HepG2 (cell line): ENCODE measurements around the gene P2RY12. TPM values are rescaled to one million over a fixed set of nuclear protein-coding genes. Genes with fewer than 3 reads are reported as not detected.

Source experiments
- ATAC-seq: fragments of 200-7000 bp; cut with Tn5 transposase; 3 replicates; pipeline ENCODE4 v1.9.1; 2020; ENCODE audit warnings: mild to moderate bottlenecking, moderate library complexity
- BruUV-seq: library from RNA; stranded (reverse); fragments of 400-500 nt; replicated peaks from 2 replicates; lab custom pipeline; 2021; lab: Mats Ljungman, UMichigan
- CTCF ChIA-PET: fragments of 300-600 bp; formaldehyde crosslinking; extraction: SDS; loops from one replicate; lab custom pipeline; 2021; ENCODE audit warnings: low total read pairs, inconsistent platforms, low intra/inter-chr PET ratio; lab: Yijun Ruan, JAX
- POLR2A ChIA-PET: fragments of 350-600 bp; sonication (Branson Sonifier 250); formaldehyde crosslinking; loops from one replicate; lab custom pipeline; 2020; ENCODE audit warnings: antibody characterized with exemption, inconsistent platforms; lab: Yijun Ruan, JAX
- DNase-seq: peaks from one replicate; pipeline ENCODE4 v3.0.0-alpha.2; 2015; ENCODE audit warnings: low spot score
- FAIRE-seq: peaks from 3 replicates; lab custom pipeline; 2011; peaks lifted over from hg19 to GRCh38; lab: Jason Lieb, UNC
- H2AFZ ChIP-seq: one replicate; pipeline ENCODE4 v1.6.1; 2011; ENCODE audit warnings: low read length, inconsistent platforms
- H3K27ac ChIP-seq: fragments of 300-600 bp; 3 replicates; pipeline ENCODE4 v1.8.0; 2011; ENCODE audit warnings: mixed run types, mild to moderate bottlenecking, mixed read lengths, low read length, inconsistent platforms; ENCODE audit not compliant: insufficient read depth; ENCODE audit errors: extremely low read length
- H3K27me3 ChIP-seq, 2 experiments: fragments of 200-600 bp in 1 of 2; 2 replicates in 1 of 2; 3 replicates in 1 of 2; pipeline versions ENCODE4 v1.6.0 to v1.8.0; 2011; ENCODE audit warnings: low read length in 2 of 2, mild to moderate bottlenecking in 2 of 2, moderate library complexity in 2 of 2, inconsistent platforms in 1 of 2; ENCODE audit not compliant: insufficient read depth in 2 of 2, control insufficient read depth in 1 of 2
- H3K36me3 ChIP-seq, 2 experiments: fragments of 200-600 bp in 1 of 2; replicated peaks in 1 of 2; 2 replicates in 1 of 2; 3 replicates in 1 of 2; pipeline versions ENCODE4 v1.5.1 to v1.8.0; 2011; ENCODE audit warnings: low read length in 2 of 2, inconsistent platforms in 1 of 2; ENCODE audit not compliant: insufficient read depth in 2 of 2, control insufficient read depth in 1 of 2
- H3K4me1 ChIP-seq: 2 replicates; pipeline ENCODE4 v1.5.1; 2012; ENCODE audit warnings: low read length, inconsistent platforms; ENCODE audit not compliant: insufficient read depth
- H3K4me2 ChIP-seq: 2 replicates; pipeline ENCODE4 v1.6.0; 2011; ENCODE audit warnings: low read depth, low read length, inconsistent platforms
- H3K4me3 ChIP-seq, 3 experiments: fragments of 200-600 bp in 1 of 3; sonication (generic), shearing (Covaris generic) in 1 of 3; replicated peaks in 1 of 3; 2 replicates each; pipeline ENCODE4 v1.5.1; 2011 to 2016; ENCODE audit warnings: low read length in 3 of 3, inconsistent platforms in 2 of 3, low read depth in 2 of 3, mild to moderate bottlenecking in 2 of 3, control low read depth in 1 of 3, mixed read lengths in 1 of 3; ENCODE audit not compliant: insufficient read depth in 1 of 3
- H3K79me2 ChIP-seq: one replicate; pipeline ENCODE4 v1.6.1; 2011; ENCODE audit warnings: low read length, inconsistent platforms; ENCODE audit not compliant: insufficient read depth
- H3K9ac ChIP-seq: 2 replicates; pipeline ENCODE4 v1.6.0; 2011; ENCODE audit warnings: mild to moderate bottlenecking, low read depth, low read length, inconsistent platforms; ENCODE audit not compliant: insufficient read depth
- H3K9me3 ChIP-seq: 2 replicates; pipeline ENCODE4 v1.5.1; 2012; ENCODE audit warnings: mild to moderate bottlenecking, low read length
- H4K20me1 ChIP-seq: 2 replicates; pipeline ENCODE4 v1.6.0; 2011; ENCODE audit warnings: inconsistent platforms, mild to moderate bottlenecking, low read length, moderate library complexity; ENCODE audit not compliant: insufficient read depth
- AGO1 ChIP-seq: fragments of 200-400 bp; formaldehyde crosslinking; IDR thresholded peaks from 2 replicates; pipeline ENCODE4 v1.6.1; 2017; ENCODE audit warnings: mild to moderate bottlenecking, low read depth, low read length, moderate library complexity; ENCODE audit not compliant: poor library complexity, severe bottlenecking
- BORCS8-MEF2B ChIP-seq: sonication (generic); formaldehyde crosslinking; IDR thresholded peaks from 2 replicates; pipeline ENCODE4 v1.8.0; 2022; ENCODE audit warnings: mild to moderate bottlenecking, missing genetic modification reagents
- CENPT ChIP-seq: sonication (generic); formaldehyde crosslinking; IDR thresholded peaks from 2 replicates; pipeline ENCODE4 v1.8.0; 2022; ENCODE audit warnings: low read depth, mild to moderate bottlenecking, moderate library complexity, missing genetic modification reagents
- HDAC1 ChIP-seq: sonication (generic); formaldehyde crosslinking; IDR thresholded peaks from 2 replicates; pipeline ENCODE4 v1.5.1; 2020; ENCODE audit warnings: mild to moderate bottlenecking, missing genetic modification reagents
- HNRNPLL ChIP-seq: fragments of 200-400 bp; formaldehyde crosslinking; IDR thresholded peaks from 2 replicates; pipeline ENCODE4 v1.6.1; 2017; ENCODE audit warnings: mild to moderate bottlenecking, low read depth, low read length; ENCODE audit not compliant: poor library complexity, severe bottlenecking
- IRF2 ChIP-seq: IDR thresholded peaks from 2 replicates; pipeline ENCODE4 v1.6.1; 2018; ENCODE audit warnings: missing genetic modification reagents, missing compliant biosample characterization
- NR3C1 ChIP-seq: sonication (generic); formaldehyde crosslinking; IDR thresholded peaks from 2 replicates; pipeline ENCODE4 v1.4.0; 2020; ENCODE audit warnings: missing genetic modification reagents
- POLR2AphosphoS2 ChIP-seq: IDR thresholded peaks from 2 replicates; pipeline ENCODE4 v1.6.1; 2011; ENCODE audit warnings: low read depth, low read length, improper control_type of control experiment
- RARG ChIP-seq: sonication (generic); formaldehyde crosslinking; IDR thresholded peaks from 2 replicates; pipeline ENCODE4 v1.4.0; 2020; ENCODE audit warnings: low read depth, mild to moderate bottlenecking, missing genetic modification reagents
- SP2 ChIP-seq: sonication (generic); formaldehyde crosslinking; IDR thresholded peaks from 2 replicates; pipeline ENCODE4 v1.5.1; 2020; ENCODE audit warnings: mild to moderate bottlenecking, missing genetic modification reagents
- WGBS: methylation state at CpG from one replicate; pipeline ENCODE4 v1.1.6; 2017; ENCODE audit warnings: low lambda C conversion rate; 5-methylcytosine and 5-hydroxymethylcytosine counted together
- in situ Hi-C: cut with HindIII; loops from 2 replicates; pipeline ENCODE4 v1.10.0; 2017; ENCODE audit warnings: low pct_unique_long_range_greater_than_20kb; ENCODE audit not compliant: extremely low pct_ligation_motif_present
- intact Hi-C: fragments of 100-400 bp; cut with micrococcal nuclease; formaldehyde crosslinking; loops from one replicate; pipeline ENCODE4 v1.10.0; 2022; ENCODE audit not compliant: unreplicated experiment
- polyA plus RNA-seq, 8 experiments: library from polyadenylated mRNA; depleted of rRNA in 3 of 8; stranded (reverse) in 7 of 8; unstranded in 1 of 8; fragments of >200 nt; fragmentation: Illumina TruSeq in 4 of 8; extraction: Trizol in 4 of 8; gene quantifications; 2 replicates each; pipeline versions ENCODE4 v1.2.1 to v1.2.3, GENCODE V29; 2011 to 2016; ENCODE audit warnings: low read depth in 4 of 8, missing spikeins in 1 of 8, mixed read lengths in 1 of 8; ENCODE audit not compliant: insufficient read depth in 1 of 8
- total RNA-seq, 5 experiments: library from RNA; depleted of rRNA; stranded (reverse); fragments of >200 nt; fragmentation: Illumina TruSeq; extraction: Trizol; gene quantifications; 2 replicates each; pipeline ENCODE4 v1.2.3, GENCODE V29; 2016; ENCODE audit warnings: low read depth in 1 of 5
- TF ChIP-seq, protein P1 (sequence below): sonication (generic); formaldehyde crosslinking; IDR thresholded peaks from 2 replicates; pipeline ENCODE4 v1.8.1; 2023; ENCODE audit warnings: missing genetic modification reagents, mild to moderate bottlenecking, borderline replicate concordance

P2RY12 gene
- total and polyA plus RNA-seq, 2 of the 13 experiments (the other 11 are each of a cell fraction or from before 2014, with no cell fraction given): not detected

DNA sequence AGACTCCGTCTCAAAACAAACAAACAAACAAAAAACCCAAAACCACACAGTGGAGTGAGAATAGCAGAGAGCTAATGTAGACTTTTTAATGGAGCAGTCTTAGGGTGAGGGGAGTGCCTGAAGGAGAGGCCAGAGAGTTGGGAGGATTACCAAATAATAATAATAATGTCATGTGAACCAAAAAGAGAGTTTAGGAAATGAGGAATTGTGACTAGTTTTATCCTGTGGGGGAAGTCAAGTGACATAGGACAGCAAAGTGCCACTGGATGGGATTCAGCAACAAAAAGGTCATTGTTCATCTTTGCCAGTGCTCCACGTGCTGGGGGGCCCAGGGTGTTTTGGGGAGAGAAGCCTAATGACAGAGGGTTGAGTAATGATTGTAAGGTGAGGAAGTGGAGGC is 80.8 kb downstream of the P2RY12 start (continued):
- TF ChIP-seq AGO1: no peak
- no peak for TF ChIP-seq HDAC1 (CRISPR knock-in tag)
- TF ChIP-seq RARG: no peak
- no peak for TF ChIP-seq POLR2AphosphoS2
- TF ChIP-seq HNRNPLL: no peak
- no peak for TF ChIP-seq CENPT (CRISPR knock-in tag)

DNA sequence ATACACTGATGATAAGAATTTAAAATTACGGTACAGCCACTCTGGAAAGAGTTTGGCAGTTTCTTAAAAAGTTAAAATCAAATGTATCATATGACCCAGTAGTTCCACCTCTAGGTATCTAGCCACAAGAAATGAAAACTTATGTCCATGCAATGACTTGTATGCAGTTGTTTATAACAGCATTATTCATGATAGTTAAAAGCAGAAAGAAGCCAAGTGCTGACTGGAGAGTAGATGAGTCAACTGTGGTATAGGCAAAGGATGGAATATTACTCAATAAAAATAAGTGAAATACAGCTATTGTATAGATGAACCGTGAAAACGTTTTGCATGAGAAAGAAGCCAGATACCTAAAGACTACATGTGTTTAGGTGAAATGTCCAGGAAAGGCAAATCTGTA is 82.8 kb downstream of the P2RY12 start:
- Histone ChIP-seq H3K27ac (no peak overlapping the region), H4K20me1 (no peaks in the 10 kb centered on the region), H3K4me1 (peaks cover 10% of the 10 kb centered on the region), H2AFZ (no peak overlapping the region), H3K9ac (no peak overlapping the region), H3K27me3 (no peaks in the 10 kb centered on the region), H3K79me2 (no peaks in the 10 kb centered on the region), H3K4me3 (no peak overlapping the region), H3K4me2 (no peak overlapping the region), H3K9me3 (no peaks in the 10 kb centered on the region), H3K36me3 (no peaks in the 10 kb centered on the region)
- in situ Hi-C loops: no loop called here
- intact Hi-C loops: no loop called here
- FAIRE-seq (no peak), ATAC-seq (no peak), DNase-seq (no peak)
- WGBS: 32% methylated on average over 3 of the region's 3 CpGs
- ChIA-PET POLR2A (no interaction called here), CTCF (no interaction called here)
- no TSS peak for BruUV-seq
- TF ChIP-seq IRF2 (no peak), SP2 (CRISPR knock-in tag) (no peak), NR3C1 (CRISPR knock-in tag) (no peak), BORCS8-MEF2B (CRISPR knock-in tag) (no peak)
- TF ChIP-seq, protein P1, sequence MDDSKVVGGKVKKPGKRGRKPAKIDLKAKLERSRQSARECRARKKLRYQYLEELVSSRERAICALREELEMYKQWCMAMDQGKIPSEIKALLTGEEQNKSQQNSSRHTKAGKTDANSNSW: no peak
